Natural killer cell (primary cell): ENCODE measurements around the gene ZG16B. TPM values are rescaled to one million over a fixed set of nuclear protein-coding genes. Genes with fewer than 3 reads are reported as not detected.
A peak's percentile ranks its signal among the peaks of the same experiment; 100 is the strongest.

Experiments
- ATAC-seq, 3 donors: fragments of 150-1000 bp in 2 of 3; fragments of 200-7000 bp in 1 of 3; cut with Tn5 transposase; 1 replicate in 1 of 3; 2 replicates in 2 of 3; pipeline ENCODE4 v1.10.0; 2021; ENCODE audit warnings: mild to moderate bottlenecking in 2 of 3, moderate library complexity in 2 of 3
- DNase-seq, 2 donors: peaks; one replicate each; pipeline versions ENCODE4 v3.0.0 to v3.0.0-alpha.2; 2013 to 2021; ENCODE audit warnings: mixed read lengths in 1 of 2
- H3K27ac ChIP-seq: one replicate; pipeline ENCODE4 v1.5.1; 2013; ENCODE audit warnings: mild to moderate bottlenecking, low read length
- H3K27me3 ChIP-seq: one replicate; pipeline ENCODE4 v1.6.1; 2013; ENCODE audit warnings: low read length; ENCODE audit not compliant: control insufficient read depth, insufficient read depth
- H3K36me3 ChIP-seq: one replicate; pipeline ENCODE4 v1.6.1; 2013; ENCODE audit warnings: low read length; ENCODE audit not compliant: control insufficient read depth, insufficient read depth
- H3K4me1 ChIP-seq: one replicate; pipeline ENCODE4 v1.6.1; 2013; ENCODE audit warnings: low read length; ENCODE audit not compliant: control insufficient read depth, insufficient read depth
- H3K4me3 ChIP-seq: one replicate; pipeline ENCODE4 v1.5.1; 2013; ENCODE audit warnings: low read length
- H3K9me3 ChIP-seq: one replicate; pipeline ENCODE4 v1.6.1; 2013; ENCODE audit warnings: low read length; ENCODE audit not compliant: control insufficient read depth, insufficient read depth
- H3K27ac Mint-ChIP-seq, 2 donors: one replicate each; pipeline ENCODE4 v1.8.0; 2022; ENCODE audit warnings: mild to moderate bottlenecking in 2 of 2, mixed read lengths in 2 of 2, moderate library complexity in 1 of 2
- H3K27me3 Mint-ChIP-seq, 2 donors: one replicate each; pipeline ENCODE4 v1.8.0; 2022; ENCODE audit warnings: low read depth in 2 of 2, mixed read lengths in 2 of 2
- H3K36me3 Mint-ChIP-seq: one replicate; pipeline ENCODE4 v1.8.0; 2022; ENCODE audit warnings: mixed read lengths
- H3K4me1 Mint-ChIP-seq, 2 donors: one replicate each; pipeline ENCODE4 v1.8.0; 2022; ENCODE audit warnings: mixed read lengths in 2 of 2
- H3K4me3 Mint-ChIP-seq: one replicate; pipeline ENCODE4 v1.8.0; 2022; ENCODE audit warnings: mild to moderate bottlenecking, moderate library complexity, mixed read lengths
- H3K9me3 Mint-ChIP-seq, 2 donors: one replicate each; pipeline ENCODE4 v1.8.0; 2022; ENCODE audit warnings: mixed read lengths in 2 of 2
- CTCF ChIP-seq: fragments of 200-600 bp; IDR thresholded peaks from one replicate; pipeline ENCODE4 v1.8.0; 2022; ENCODE audit warnings: antibody characterized with exemption
- WGBS: methylation state at CpG from one replicate; pipeline ENCODE4 v1.1.7; 2013; ENCODE audit warnings: missing lambda C conversion rate; ENCODE audit not compliant: insufficient coverage; 5-methylcytosine and 5-hydroxymethylcytosine counted together
- intact Hi-C: fragments of 100-400 bp; cut with micrococcal nuclease; formaldehyde crosslinking; loops from one replicate; pipeline ENCODE4 v1.14.2; 2022
- total RNA-seq, 4 donors: library from RNA; stranded (reverse); fragments of 120-200 nt in 1 of 4; gene quantifications; one replicate each; pipeline versions ENCODE4 v1.2.3 to v1.2.4, GENCODE V29; 2013 to 2022

Gene ZG16B
- total RNA-seq, 3 donors from 2014 or later (not counting 1 experiment from before 2014, with no cell fraction given), result 0.78 to 1.5 (median 1.1) TPM

- TF ChIP-seq CTCF, result no peak
- H3K9me3 Mint-ChIP-seq, result no peaks in the 10 kb centered on the region
- H3K27ac ChIP-seq, result no peak overlapping the region
- H3K9me3 ChIP-seq, result no peaks in the 10 kb centered on the region
- H3K36me3 Mint-ChIP-seq, result no peaks in the 10 kb centered on the region
- no peaks in the 10 kb centered on the region for H3K36me3 ChIP-seq
- DNase-seq, result no peak
- H3K27me3 Mint-ChIP-seq, result no peaks in the 10 kb centered on the region
- intact Hi-C loops, result loop anchor here (5.0 kb wide), 1 partner anchor 38 kb away; no protein-coding TSS in a partner anchor
- H3K27me3 ChIP-seq, result no peaks in the 10 kb centered on the region
- no peak for ATAC-seq
- H3K4me1 Mint-ChIP-seq, result peaks cover 7 to 18% of the 10 kb centered on the region in 2 donors
- H3K4me1 ChIP-seq, result peaks cover 18% of the 10 kb centered on the region
- H3K4me3 ChIP-seq, result no peak overlapping the region
- H3K27ac Mint-ChIP-seq, result no peak overlapping the region
- peak overlapping the region; percentile 25 for H3K4me3 Mint-ChIP-seq
- 89% methylated on average over 6 of the region's 6 CpGs for WGBS
Observed at GRCh38 chr16:2879854-2880508, 49.9 kb downstream of the ZG16B start.

Other genes starting within 250 kb of the ZG16B start
- 10 to 100 TPM; 34.2 to 37.9 (median 36.5) TPM for gene KCTD5, start 147.8 kb upstream of the ZG16B start, total RNA-seq
- 1 to 10 TPM in 2 of 3 donors, under 1 TPM in 1; 0.42 to 1.3 (median 1.2) TPM for gene PRSS27, start 110.1 kb upstream of the ZG16B start, total RNA-seq
- 1,000 to 10,000 TPM; 1,131 to 1,162 (median 1,149) TPM for gene SRRM2, start 77.7 kb upstream of the ZG16B start, total RNA-seq
- gene ELOB, start 53.0 kb upstream of the ZG16B start, total RNA-seq, result 100 to 1,000 TPM; 146 to 207 (median 161) TPM
- gene PRSS33, start 42.7 kb upstream of the ZG16B start, total RNA-seq, result under 1 TPM; 0.20 to 0.63 (median 0.54) TPM
- under 1 TPM in 1 of 3 donors, not detected in 2; 0.33 TPM for gene PRSS41, start 31.8 kb upstream of the ZG16B start, total RNA-seq
- gene PRSS21, start 13.1 kb upstream of the ZG16B start, total RNA-seq, result 1 to 10 TPM in 1 of 3 donors, under 1 TPM in 1, not detected in 1; 0.64 to 6.6 TPM
- gene PRSS22, start 27.9 kb downstream of the ZG16B start, total RNA-seq, result 1 to 10 TPM; 1.5 to 7.7 (median 3.3) TPM
- 10 to 100 TPM; 12.0 to 12.7 (median 12.6) TPM for gene FLYWCH2, start 52.9 kb downstream of the ZG16B start, total RNA-seq
- gene FLYWCH1, start 81.6 kb downstream of the ZG16B start, total RNA-seq, result 100 to 1,000 TPM in 2 of 3 donors, 10 to 100 TPM in 1; 85.1 to 148 (median 130) TPM
- under 1 TPM in 1 of 3 donors, not detected in 2; 0.16 TPM for gene KREMEN2, start 134.0 kb downstream of the ZG16B start, total RNA-seq
- 1 to 10 TPM; 2.9 to 4.4 (median 3.5) TPM for gene PAQR4, start 139.0 kb downstream of the ZG16B start, total RNA-seq
- gene PKMYT1, start 150.1 kb downstream of the ZG16B start, total RNA-seq, result 1 to 10 TPM; 2.6 to 5.9 (median 3.5) TPM
- gene CLDN9, start 182.6 kb downstream of the ZG16B start, total RNA-seq, result under 1 TPM in 2 of 3 donors, not detected in 1; 0.34 to 0.35 TPM
- not detected for gene CLDN6, start 187.9 kb downstream of the ZG16B start, total RNA-seq
- gene TNFRSF12A, start 190.1 kb downstream of the ZG16B start, total RNA-seq, result 1 to 10 TPM; 2.4 to 3.7 (median 3.1) TPM
- 10 to 100 TPM; 15.4 to 21.8 (median 16.0) TPM for gene HCFC1R1, start 193.6 kb downstream of the ZG16B start, total RNA-seq
- gene THOC6, start 193.7 kb downstream of the ZG16B start, total RNA-seq, result 10 to 100 TPM; 17.1 to 21.5 (median 17.2) TPM
- gene BICDL2, start 206.6 kb downstream of the ZG16B start, total RNA-seq, result not detected
- 10 to 100 TPM in 1 of 3 donors, 1 to 10 TPM in 2; 2.0 to 62.2 (median 5.6) TPM for gene MMP25, start 216.3 kb downstream of the ZG16B start, total RNA-seq
- 100 to 1,000 TPM; 305 to 562 (median 319) TPM for gene IL32, start 235.3 kb downstream of the ZG16B start, total RNA-seq